Naive thymus-derived CD4-positive, alpha-beta T cell (primary cell): ENCODE results near the gene PAIP1. TPM values are rescaled to one million over a fixed set of nuclear protein-coding genes. Genes with fewer than 3 reads are reported as not detected.

Experiments used
- ATAC-seq: fragments of 150-1000 bp; cut with Tn5 transposase; 2 replicates; pipeline ENCODE4 v1.10.0; 2021; ENCODE audit warnings: mild to moderate bottlenecking, moderate library complexity
- CTCF ChIA-PET: fragments of 350-600 bp; sonication (Branson Sonifier 250); formaldehyde crosslinking; loops from one replicate; lab custom pipeline; 2021; ENCODE audit warnings: antibody characterized with exemption; lab: Charles Lee
- POLR2A ChIA-PET: fragments of 350-600 bp; sonication (Branson Sonifier 250); formaldehyde crosslinking; loops from one replicate; lab custom pipeline; 2021; ENCODE audit warnings: antibody characterized with exemption, inconsistent platforms; lab: Charles Lee
- DNase-seq, 9 donors: peaks; one replicate each; pipeline versions ENCODE4 v3.0.0 to v3.0.0-alpha.2; 2020 to 2022; ENCODE audit warnings: mixed read lengths in 1 of 9
- H3K27ac ChIP-seq: one replicate; pipeline ENCODE4 v1.7.0; 2013; ENCODE audit warnings: mild to moderate bottlenecking, low read depth, low read length, moderate library complexity
- H3K27me3 ChIP-seq, 2 donors: one replicate each; pipeline ENCODE4 v1.7.0; 2013; ENCODE audit warnings: low read length in 2 of 2, mild to moderate bottlenecking in 2 of 2, moderate library complexity in 2 of 2; ENCODE audit not compliant: control insufficient read depth in 2 of 2, insufficient read depth in 2 of 2
- H3K36me3 ChIP-seq, 3 experiments: 1 replicate in 2 of 3; 2 replicates in 1 of 3; pipeline ENCODE4 v1.7.0; 2013; ENCODE audit warnings: low read length in 3 of 3, mild to moderate bottlenecking in 3 of 3, moderate library complexity in 1 of 3; ENCODE audit not compliant: insufficient read depth in 3 of 3, control insufficient read depth in 2 of 3
- H3K4me1 ChIP-seq, 2 donors: one replicate each; pipeline ENCODE4 v1.7.0; 2013; ENCODE audit warnings: low read length in 2 of 2, mild to moderate bottlenecking in 2 of 2, moderate library complexity in 1 of 2; ENCODE audit not compliant: control insufficient read depth in 2 of 2, insufficient read depth in 2 of 2
- H3K4me3 ChIP-seq: 2 replicates; pipeline ENCODE4 v1.7.0; 2013; ENCODE audit warnings: mild to moderate bottlenecking, low read length
- H3K9me3 ChIP-seq, 3 experiments: 1 replicate in 2 of 3; 2 replicates in 1 of 3; pipeline ENCODE4 v1.7.0; 2013; ENCODE audit warnings: low read length in 3 of 3; ENCODE audit not compliant: control insufficient read depth in 2 of 3
- H3K27ac Mint-ChIP-seq, 9 donors: one replicate each; pipeline ENCODE4 v1.8.0; 2020 to 2022; ENCODE audit warnings: mixed read lengths in 9 of 9, mild to moderate bottlenecking in 8 of 9, moderate library complexity in 5 of 9, inconsistent platforms in 2 of 9
- H3K27me3 Mint-ChIP-seq, 5 donors: one replicate each; pipeline ENCODE4 v1.8.0; 2021 to 2022; ENCODE audit warnings: mixed read lengths in 5 of 5, mild to moderate bottlenecking in 1 of 5
- H3K36me3 Mint-ChIP-seq, 5 donors: one replicate each; pipeline ENCODE4 v1.8.0; 2020 to 2022; ENCODE audit warnings: mixed read lengths in 5 of 5, mild to moderate bottlenecking in 3 of 5, inconsistent platforms in 1 of 5
- H3K4me1 Mint-ChIP-seq, 7 donors: one replicate each; pipeline ENCODE4 v1.8.0; 2020 to 2022; ENCODE audit warnings: mixed read lengths in 7 of 7, mild to moderate bottlenecking in 3 of 7, inconsistent platforms in 1 of 7
- H3K4me3 Mint-ChIP-seq, 10 donors: one replicate each; pipeline ENCODE4 v1.8.0; 2020 to 2022; ENCODE audit warnings: mild to moderate bottlenecking in 10 of 10, mixed read lengths in 10 of 10, moderate library complexity in 6 of 10, inconsistent platforms in 2 of 10
- H3K9me3 Mint-ChIP-seq, 11 donors: one replicate each; pipeline ENCODE4 v1.8.0; 2020 to 2022; ENCODE audit warnings: mixed read lengths in 11 of 11, mild to moderate bottlenecking in 4 of 11, inconsistent platforms in 1 of 11, moderate library complexity in 1 of 11
- intact Hi-C, 2 donors: fragments of 100-400 bp; cut with micrococcal nuclease; formaldehyde crosslinking; loops; one replicate each; pipeline ENCODE4 v1.15.1; 2023
- polyA plus RNA-seq, 2 donors: library from polyadenylated mRNA; unstranded; fragments of 300-500 nt; fragmentation: Illumina TruSeq; gene quantifications; one replicate each; pipeline ENCODE4 v1.2.3, GENCODE V29; 2021
- total RNA-seq, 6 experiments: library from RNA in 5 of 6; stranded (reverse) in 5 of 6; gene quantifications; 1 replicate in 5 of 6; 2 replicates in 1 of 6; pipeline ENCODE4 v1.2.3 and lab custom pipeline; 2021 to 2026

The PAIP1 gene
- total and polyA plus RNA-seq, 7 experiments from 2014 or later = 20.7 to 47.8 (median 39.2) TPM

- H3K4me1 ChIP-seq = peaks cover 0 to 6% of the 10 kb centered on the region in 2 donors
- no peaks in the 10 kb centered on the region for H3K9me3 ChIP-seq
- Mint-ChIP-seq H3K4me3 (no peak overlapping the region), H3K27ac (peak overlapping the region in 3 of 9 donors; percentile 8 to 84 (median 43)), H3K36me3 (peaks cover 16 to 45% (median 28%) of the 10 kb centered on the region in 5 donors), H3K9me3 (no peaks in the 10 kb centered on the region), H3K27me3 (no peaks in the 10 kb centered on the region), H3K4me1 (peaks cover 16 to 42% (median 31%) of the 10 kb centered on the region in 7 donors)
- CTCF ChIA-PET = no interaction called here
- peaks cover 14 to 63% (median 27%) of the 10 kb centered on the region in 3 experiments for H3K36me3 ChIP-seq
- ATAC-seq (no peak), DNase-seq (no peak)
- no peak overlapping the region for H3K27ac ChIP-seq
- intact Hi-C loops = no loop called here
- POLR2A ChIA-PET = interaction anchor here (0.6 to 0.8 kb wide), 2 partner anchors 9 to 330 kb away, joined by 5 read pairs; no protein-coding TSS in a partner anchor
- no peaks in the 10 kb centered on the region for H3K27me3 ChIP-seq
- no peak overlapping the region for H3K4me3 ChIP-seq
These were observed 9.3 kb downstream of the PAIP1 start for GRCh38 chr5:43547532-43547931.

GRCh38 chr5:43543434-43543833 is 13.4 kb downstream of the PAIP1 start:
- peaks cover 7 to 32% (median 16%) of the 10 kb centered on the region in 7 donors for H3K4me1 Mint-ChIP-seq
- ATAC-seq = no peak
- H3K4me3 ChIP-seq = no peak overlapping the region
- ChIA-PET CTCF (no interaction called here), POLR2A (interaction anchor here (0.7 to 3.0 kb wide), 3 partner anchors 12 to 437 kb away, joined by 3 to 11 read pairs (median 3); partner anchors contain the start of gene TMEM267)
- no peaks in the 10 kb centered on the region for H3K4me1 ChIP-seq
- H3K36me3 Mint-ChIP-seq = peaks cover 12 to 45% (median 19%) of the 10 kb centered on the region in 5 donors
- peak overlapping the region in 2 of 9 donors; percentile 17 to 34 for H3K27ac Mint-ChIP-seq
- no peaks in the 10 kb centered on the region for H3K9me3 ChIP-seq
- H3K36me3 ChIP-seq = peaks cover 21 to 70% (median 29%) of the 10 kb centered on the region in 3 experiments
- no peak overlapping the region for H3K4me3 Mint-ChIP-seq
- H3K27me3 ChIP-seq = no peaks in the 10 kb centered on the region
- no peak for DNase-seq
- intact Hi-C loops = no loop called here
- H3K27me3 Mint-ChIP-seq = no peaks in the 10 kb centered on the region
- H3K27ac ChIP-seq = no peak overlapping the region
- no peaks in the 10 kb centered on the region for H3K9me3 Mint-ChIP-seq

GRCh38 chr5:43540746-43541145 is 16.1 kb downstream of the PAIP1 start:
- no peaks in the 10 kb centered on the region for H3K9me3 ChIP-seq
- H3K36me3 ChIP-seq = peaks cover 17 to 58% (median 17%) of the 10 kb centered on the region in 3 experiments
- ChIA-PET POLR2A (interaction anchor here (0.6 to 1.0 kb wide), 2 partner anchors 13 to 27 kb away, joined by 4 read pairs; no protein-coding TSS in a partner anchor), CTCF (interaction anchor here (0.6 to 0.8 kb wide), 3 partner anchors 15 to 17 kb away, joined by 3 read pairs; no protein-coding TSS in a partner anchor)
- no peaks in the 10 kb centered on the region for H3K27me3 ChIP-seq
- Mint-ChIP-seq H3K4me1 (peaks cover 5 to 27% (median 16%) of the 10 kb centered on the region in 7 donors), H3K9me3 (no peaks in the 10 kb centered on the region), H3K27me3 (no peaks in the 10 kb centered on the region), H3K36me3 (peaks cover 16 to 43% (median 22%) of the 10 kb centered on the region in 5 donors), H3K27ac (peak overlapping the region in 1 of 9 donors; percentile 25), H3K4me3 (no peak overlapping the region)
- intact Hi-C loops = no loop called here
- H3K4me3 ChIP-seq = no peak overlapping the region
- no peak for DNase-seq
- H3K4me1 ChIP-seq = no peaks in the 10 kb centered on the region
- H3K27ac ChIP-seq = no peak overlapping the region
- no peak for ATAC-seq

- Histone ChIP-seq H3K27ac (no peak overlapping the region), H3K9me3 (no peaks in the 10 kb centered on the region), H3K4me3 (no peak overlapping the region), H3K27me3 (no peaks in the 10 kb centered on the region), H3K36me3 (peaks cover 21 to 60% (median 25%) of the 10 kb centered on the region in 3 experiments), H3K4me1 (no peaks in the 10 kb centered on the region)
- POLR2A ChIA-PET = no interaction called here
- CTCF ChIA-PET = no interaction called here
- Mint-ChIP-seq H3K9me3 (no peaks in the 10 kb centered on the region), H3K27me3 (no peaks in the 10 kb centered on the region), H3K4me3 (no peak overlapping the region), H3K4me1 (peaks cover 0 to 21% (median 14%) of the 10 kb centered on the region in 7 donors), H3K36me3 (peaks cover 18 to 54% (median 35%) of the 10 kb centered on the region in 5 donors), H3K27ac (no peak overlapping the region)
- intact Hi-C loops = no loop called here
- DNase-seq = no peak
- ATAC-seq = no peak
These were observed 19.9 kb downstream of the PAIP1 start for GRCh38 chr5:43536972-43537371.

DNA sequence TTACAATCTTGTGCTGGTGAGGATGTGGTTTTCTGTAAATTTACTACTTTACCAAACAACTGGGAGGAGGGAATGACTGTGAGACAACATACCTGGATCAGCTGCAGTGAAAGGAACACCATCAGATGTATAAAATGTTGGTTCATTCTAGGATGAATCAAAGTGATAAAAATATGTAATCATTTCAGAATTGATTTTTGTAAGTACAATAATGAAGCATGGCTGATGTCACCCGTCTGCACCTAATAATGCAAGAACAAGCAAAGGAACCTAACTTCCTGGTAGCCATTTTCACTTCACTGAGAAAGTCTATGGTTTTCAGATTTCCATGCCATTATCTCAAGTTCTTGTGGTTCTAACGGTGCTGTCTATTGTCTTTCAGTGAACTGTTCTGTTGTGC is 23.2 kb downstream of the PAIP1 start:
- CTCF ChIA-PET = interaction anchor here (0.7 to 1.0 kb wide), 2 partner anchors 17 to 625 kb away, joined by 3 to 6 read pairs; no protein-coding TSS in a partner anchor
- H3K27ac Mint-ChIP-seq = peak overlapping the region in 7 of 9 donors; percentile 7 to 79 (median 34)
- peaks cover 15 to 61% (median 39%) of the 10 kb centered on the region in 5 donors for H3K36me3 Mint-ChIP-seq
- Histone ChIP-seq H3K27ac (no peak overlapping the region), H3K4me3 (no peak overlapping the region), H3K9me3 (no peaks in the 10 kb centered on the region), H3K27me3 (no peaks in the 10 kb centered on the region), H3K4me1 (no peaks in the 10 kb centered on the region), H3K36me3 (peaks cover 22 to 71% (median 25%) of the 10 kb centered on the region in 3 experiments)
- H3K4me1 Mint-ChIP-seq = peaks cover 0 to 21% (median 14%) of the 10 kb centered on the region in 7 donors
- POLR2A ChIA-PET = interaction anchor here (0.6 to 1.3 kb wide), 2 partner anchors 16 to 49 kb away, joined by 3 to 4 read pairs; no protein-coding TSS in a partner anchor
- ATAC-seq = no peak
- peak overlapping the region in 1 of 10 donors; percentile 4 for H3K4me3 Mint-ChIP-seq
- no peak for DNase-seq
- no peaks in the 10 kb centered on the region for H3K9me3 Mint-ChIP-seq
- intact Hi-C loops = no loop called here
- no peaks in the 10 kb centered on the region for H3K27me3 Mint-ChIP-seq

GRCh38 chr5:43530648-43531047 is 26.2 kb downstream of the PAIP1 start:
- DNase-seq (no peak), ATAC-seq (no peak)
- no peaks in the 10 kb centered on the region for H3K27me3 ChIP-seq
- H3K36me3 Mint-ChIP-seq = peaks cover 10 to 65% (median 46%) of the 10 kb centered on the region in 5 donors
- H3K9me3 Mint-ChIP-seq = no peaks in the 10 kb centered on the region
- no peak overlapping the region for H3K4me3 ChIP-seq
- no peaks in the 10 kb centered on the region for H3K27me3 Mint-ChIP-seq
- H3K36me3 ChIP-seq = peaks cover 21 to 67% (median 23%) of the 10 kb centered on the region in 3 experiments
- H3K9me3 ChIP-seq = no peaks in the 10 kb centered on the region
- intact Hi-C loops = no loop called here
- ChIA-PET CTCF (no interaction called here), POLR2A (no interaction called here)
- peaks cover 0 to 18% (median 11%) of the 10 kb centered on the region in 7 donors for H3K4me1 Mint-ChIP-seq
- H3K27ac Mint-ChIP-seq = no peak overlapping the region
- no peak overlapping the region for H3K27ac ChIP-seq
- no peak overlapping the region for H3K4me3 Mint-ChIP-seq
- H3K4me1 ChIP-seq = no peaks in the 10 kb centered on the region
